Measurements from ENCODE around the gene DNM3. TPM values are rescaled to one million over a fixed set of nuclear protein-coding genes. Genes with fewer than 3 reads are reported as not detected.

The DNM3 gene
- total and polyA plus RNA-seq, 12 donors = 7.2 to 78.6 (median 18.4) TPM

GRCh38 chr1:171802207-171802606 lies 39.1 kb upstream of the DNM3 start:
- intact Hi-C loops (cut with DNase I) = loop anchor here in 1 of 2 donors (2.0 kb wide), 1 partner anchor 181 kb away; no protein-coding TSS in a partner anchor
- Histone ChIP-seq H3K27me3 (no peaks in the 10 kb centered on the region), H3K36me3 (replicated peaks in 1 of 2) (no peaks in the 10 kb centered on the region), H3K27ac (no peak overlapping the region), H3K4me1 (replicated peaks in 1 of 2) (peaks cover 8 to 30% of the 10 kb centered on the region in 2 donors), H3K4me3 (no peak overlapping the region), H3K9me3 (replicated peaks in 1 of 3) (no peaks in the 10 kb centered on the region)
- no peak for DNase-seq
- no peak for TF ChIP-seq POLR2A (IDR thresholded peaks at IDR 0.05)
- TF ChIP-seq, protein P1, sequence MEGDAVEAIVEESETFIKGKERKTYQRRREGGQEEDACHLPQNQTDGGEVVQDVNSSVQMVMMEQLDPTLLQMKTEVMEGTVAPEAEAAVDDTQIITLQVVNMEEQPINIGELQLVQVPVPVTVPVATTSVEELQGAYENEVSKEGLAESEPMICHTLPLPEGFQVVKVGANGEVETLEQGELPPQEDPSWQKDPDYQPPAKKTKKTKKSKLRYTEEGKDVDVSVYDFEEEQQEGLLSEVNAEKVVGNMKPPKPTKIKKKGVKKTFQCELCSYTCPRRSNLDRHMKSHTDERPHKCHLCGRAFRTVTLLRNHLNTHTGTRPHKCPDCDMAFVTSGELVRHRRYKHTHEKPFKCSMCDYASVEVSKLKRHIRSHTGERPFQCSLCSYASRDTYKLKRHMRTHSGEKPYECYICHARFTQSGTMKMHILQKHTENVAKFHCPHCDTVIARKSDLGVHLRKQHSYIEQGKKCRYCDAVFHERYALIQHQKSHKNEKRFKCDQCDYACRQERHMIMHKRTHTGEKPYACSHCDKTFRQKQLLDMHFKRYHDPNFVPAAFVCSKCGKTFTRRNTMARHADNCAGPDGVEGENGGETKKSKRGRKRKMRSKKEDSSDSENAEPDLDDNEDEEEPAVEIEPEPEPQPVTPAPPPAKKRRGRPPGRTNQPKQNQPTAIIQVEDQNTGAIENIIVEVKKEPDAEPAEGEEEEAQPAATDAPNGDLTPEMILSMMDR (IDR thresholded peaks at IDR 0.05) = no peak
- 93 to 100% (median 95%) methylated on average over 3 of the region's 3 CpGs for WGBS, 4 donors

- no peak for DNase-seq
- H3K4me3 ChIP-seq = no peak overlapping the region
- peaks cover 3 to 26% of the 10 kb centered on the region in 2 donors for H3K4me1 ChIP-seq (replicated peaks in 1 of 2)
- H3K27ac ChIP-seq = no peak overlapping the region
- no peaks in the 10 kb centered on the region for H3K36me3 ChIP-seq (replicated peaks in 1 of 2)
- intact Hi-C loops (cut with DNase I) = loop anchor here in 1 of 2 donors (2.0 kb wide), 1 partner anchor 180 kb away; no protein-coding TSS in a partner anchor
- WGBS, 4 donors = 57 to 82% (median 67%) methylated on average over 2 of the region's 2 CpGs
- no peaks in the 10 kb centered on the region for H3K27me3 ChIP-seq
- TF ChIP-seq, protein P1 (IDR thresholded peaks at IDR 0.05) = no peak
- no peak for TF ChIP-seq POLR2A (IDR thresholded peaks at IDR 0.05)
- H3K9me3 ChIP-seq (replicated peaks in 1 of 3) = no peaks in the 10 kb centered on the region
Observed at GRCh38 chr1:171803045-171803444, 38.3 kb upstream of the DNM3 start.

- 92 to 98% (median 95%) methylated on average over 17 of the region's 17 CpGs for WGBS, 4 donors
- DNase-seq = no peak
- H3K4me1 ChIP-seq (replicated peaks in 1 of 2) = peaks cover 0 to 21% of the 10 kb centered on the region in 2 donors
- TF ChIP-seq, protein P1 (IDR thresholded peaks at IDR 0.05) = no peak
- TF ChIP-seq POLR2A (IDR thresholded peaks at IDR 0.05) = no peak
- intact Hi-C loops (cut with DNase I) = loop anchor here (2.0 kb wide), 2 partner anchors 179 to 181 kb away; no protein-coding TSS in a partner anchor
- H3K27me3 ChIP-seq = no peaks in the 10 kb centered on the region
- no peaks in the 10 kb centered on the region for H3K36me3 ChIP-seq (replicated peaks in 1 of 2)
- H3K4me3 ChIP-seq = no peak overlapping the region
- no peak overlapping the region for H3K27ac ChIP-seq
- H3K9me3 ChIP-seq (replicated peaks in 1 of 3) = no peaks in the 10 kb centered on the region
Observed at GRCh38 chr1:171803461-171804022, 37.8 kb upstream of the DNM3 start.

- TF ChIP-seq, protein P1 (IDR thresholded peaks at IDR 0.05) = no peak
- TF ChIP-seq POLR2A (IDR thresholded peaks at IDR 0.05) = no peak
- no peaks in the 10 kb centered on the region for H3K9me3 ChIP-seq (replicated peaks in 1 of 3)
- H3K4me1 ChIP-seq (replicated peaks in 1 of 2) = peaks cover 0 to 14% of the 10 kb centered on the region in 2 donors
- H3K4me3 ChIP-seq = peak overlapping the region in 1 of 4 donors; percentile 31
- H3K36me3 ChIP-seq (replicated peaks in 1 of 2) = no peaks in the 10 kb centered on the region
- WGBS, 4 donors = 53 to 63% (median 62%) methylated on average over 9 of the region's 9 CpGs
- intact Hi-C loops (cut with DNase I) = loop anchor here in 1 of 2 donors (2.0 kb wide), 1 partner anchor 179 kb away; no protein-coding TSS in a partner anchor
- no peaks in the 10 kb centered on the region for H3K27me3 ChIP-seq
- H3K27ac ChIP-seq = peak overlapping the region in 3 of 5 donors; percentile 10 to 37 (median 29)
- peak in 6 of 7 donors; percentile 30 to 70 (median 44) for DNase-seq
Observed at GRCh38 chr1:171805395-171806115, 35.7 kb upstream of the DNM3 start.

Data from adrenal gland (tissue), 12 donors.